GM19397 (cell line): ENCODE data around the gene MACROD2.

Experiments
- ATAC-seq: cut with Tn5 transposase; IDR thresholded peaks from one replicate; pipeline ENCODE4 v1.9.1; 2021; ENCODE audit warnings: mild to moderate bottlenecking, moderate library complexity; ENCODE audit not compliant: unreplicated experiment

MACROD2 gene

GRCh38 chr20:14622796-14623195, 627.5 kb downstream of the MACROD2 start:
- no peak for ATAC-seq

- ATAC-seq = no peak
Measured at GRCh38 chr20:14631011-14631410, 635.7 kb downstream of the MACROD2 start.

GRCh38 chr20:14632906-14633305, 637.6 kb downstream of the MACROD2 start:
- ATAC-seq = no peak

GRCh38 chr20:14633507-14633906, 638.2 kb downstream of the MACROD2 start:
- ATAC-seq = no peak

- ATAC-seq = no peak
Measured at GRCh38 chr20:14634665-14635064, 639.3 kb downstream of the MACROD2 start.

DNA sequence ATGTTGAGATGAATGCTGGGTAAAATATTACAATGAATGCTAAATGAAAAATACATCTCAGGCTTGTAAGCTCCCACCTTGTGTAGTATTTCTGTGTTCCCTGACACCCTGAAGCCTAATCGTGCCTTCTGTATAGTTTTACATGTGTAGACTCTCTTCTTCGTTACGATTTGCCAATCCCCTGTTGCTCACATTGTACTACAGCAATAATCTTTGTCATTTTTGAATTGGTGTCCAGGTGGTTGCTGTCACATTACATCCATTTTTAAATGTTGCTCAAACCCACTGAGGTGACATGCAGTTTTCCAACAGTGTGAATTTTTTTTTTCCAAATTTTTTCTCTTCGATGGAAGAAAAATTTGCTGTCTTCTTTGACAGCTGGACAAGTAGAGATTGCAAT, 642.1 kb downstream of the MACROD2 start:
- ATAC-seq = no peak

GRCh38 chr20:14643146-14643545, 647.8 kb downstream of the MACROD2 start:
- ATAC-seq = no peak

GRCh38 chr20:14643556-14643955, 648.2 kb downstream of the MACROD2 start:
- no peak for ATAC-seq

GRCh38 chr20:14644306-14645097, 649.2 kb downstream of the MACROD2 start:
- ATAC-seq = no peak

GRCh38 chr20:14647016-14647415, 651.7 kb downstream of the MACROD2 start:
- ATAC-seq = no peak

- ATAC-seq = no peak
Measured at GRCh38 chr20:14649662-14650061, 654.3 kb downstream of the MACROD2 start.

DNA sequence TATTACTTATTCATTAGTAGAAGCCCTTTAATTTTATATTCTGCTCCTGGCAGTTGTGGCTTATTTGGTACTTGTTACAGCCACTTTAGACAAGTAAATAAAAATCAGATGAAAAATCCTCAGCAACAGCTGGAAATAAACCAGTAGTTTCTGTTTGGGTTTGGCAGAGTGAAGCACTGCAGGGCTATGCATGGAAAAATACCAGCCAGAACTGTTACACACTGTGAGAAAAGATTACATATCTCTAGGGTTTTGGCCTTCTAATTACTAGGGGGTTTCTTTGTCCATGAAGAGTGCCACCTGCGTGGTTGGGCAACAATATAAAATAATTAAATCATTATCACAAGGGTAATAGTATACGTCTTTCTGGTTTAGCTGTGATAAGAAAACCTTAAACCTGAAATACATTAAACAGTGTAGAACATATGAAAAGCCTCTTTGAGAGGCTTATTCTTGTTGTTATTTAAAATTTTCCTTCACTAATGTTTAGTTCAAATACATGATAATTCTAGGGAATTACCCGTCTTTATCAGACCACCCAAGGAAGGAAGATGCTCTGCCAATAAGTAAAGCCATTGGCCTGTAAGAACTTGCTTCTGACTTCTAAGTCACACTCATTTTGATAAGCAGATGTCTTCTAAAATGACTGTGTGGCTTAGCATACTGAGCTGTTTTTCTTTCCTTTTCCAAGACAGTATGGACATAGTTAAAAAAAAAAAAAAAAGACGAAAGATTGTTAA, 662.1 kb downstream of the MACROD2 start:
- no peak for ATAC-seq

GRCh38 chr20:14664101-14664500, 668.8 kb downstream of the MACROD2 start:
- no peak for ATAC-seq

DNA sequence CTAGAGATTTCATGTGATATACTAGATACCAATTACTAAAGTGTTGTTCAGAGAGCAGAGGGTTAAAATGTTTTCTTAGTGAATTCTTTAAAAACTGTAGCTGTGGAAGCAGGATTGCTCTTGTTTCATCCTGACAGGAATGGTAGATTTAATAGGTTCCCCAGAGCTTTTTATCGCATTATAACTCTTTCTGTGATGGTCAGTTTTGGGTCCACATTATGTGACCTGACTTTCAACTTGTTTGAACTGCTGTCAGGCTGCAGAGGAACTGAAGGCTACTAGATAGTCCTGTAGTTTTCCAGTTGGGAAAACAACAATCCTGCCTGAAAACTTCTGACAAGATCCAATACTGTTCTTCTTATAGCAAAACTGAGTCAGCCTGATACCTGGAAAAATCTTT, 671.4 kb downstream of the MACROD2 start:
- ATAC-seq = no peak

DNA sequence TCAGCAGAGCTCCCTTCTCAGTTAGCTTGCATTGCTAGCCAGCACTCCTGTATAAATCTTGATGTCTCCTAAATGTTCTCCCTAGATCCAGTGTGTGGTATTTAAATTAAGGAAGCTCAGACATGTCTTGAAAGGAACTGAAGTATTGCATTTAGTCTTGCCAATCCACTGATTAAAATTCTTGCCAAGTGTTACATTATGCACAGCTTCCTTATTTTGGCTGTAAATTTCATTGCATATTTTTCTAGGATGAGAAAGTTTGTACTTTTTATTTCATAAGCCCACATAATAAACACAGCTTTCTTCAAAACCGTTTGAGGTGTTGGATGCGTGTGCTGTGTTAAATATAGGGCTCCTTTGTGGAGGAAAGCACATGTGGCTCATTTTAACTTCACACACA, 671.9 kb downstream of the MACROD2 start:
- no peak for ATAC-seq

DNA sequence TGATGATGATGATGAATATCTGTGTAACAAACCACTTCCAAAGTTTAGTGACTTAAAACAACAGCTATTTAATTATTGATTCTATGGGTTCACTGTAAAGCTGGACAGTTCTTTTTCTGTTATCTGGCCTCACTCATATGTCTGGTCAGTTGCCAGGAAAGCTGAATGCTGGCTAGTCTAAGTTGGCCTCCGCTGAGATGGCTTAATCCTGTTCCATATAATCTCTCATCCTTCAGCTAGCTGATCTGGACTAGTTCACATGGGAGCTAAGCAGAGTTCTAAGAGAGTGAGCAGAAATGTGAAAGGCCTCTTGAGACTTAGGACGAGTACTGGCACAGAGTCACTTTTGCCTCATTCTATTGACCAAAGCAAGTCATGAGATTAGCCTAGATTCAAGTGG, 676.8 kb downstream of the MACROD2 start:
- ATAC-seq = no peak

- ATAC-seq = no peak
Measured at GRCh38 chr20:14673164-14673563, 677.8 kb downstream of the MACROD2 start.

GRCh38 chr20:14677455-14677854, 682.1 kb downstream of the MACROD2 start:
- no peak for ATAC-seq

DNA sequence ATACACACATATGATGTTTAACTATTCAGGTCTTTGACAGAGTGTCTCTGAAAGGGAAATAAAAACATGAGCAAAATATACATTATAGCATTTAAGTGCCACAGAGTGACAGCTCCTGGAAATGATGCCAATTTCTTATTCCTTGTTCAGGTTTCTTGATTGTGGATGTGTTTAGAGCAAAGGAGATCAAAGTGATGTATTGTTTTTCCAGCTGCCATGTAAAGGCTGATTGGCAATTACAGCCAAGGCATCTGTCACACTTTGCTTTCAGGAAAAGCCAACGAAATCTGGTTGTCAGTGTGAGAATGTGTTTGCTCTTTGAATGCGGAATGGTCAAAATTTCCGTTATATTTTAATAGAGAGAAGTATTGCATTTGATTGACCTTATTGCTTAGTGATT, 689.9 kb downstream of the MACROD2 start:
- ATAC-seq = no peak

- ATAC-seq = no peak
Measured at GRCh38 chr20:14687313-14687712, 692.0 kb downstream of the MACROD2 start.

GRCh38 chr20:14688005-14688404, 692.7 kb downstream of the MACROD2 start:
- ATAC-seq = no peak

DNA sequence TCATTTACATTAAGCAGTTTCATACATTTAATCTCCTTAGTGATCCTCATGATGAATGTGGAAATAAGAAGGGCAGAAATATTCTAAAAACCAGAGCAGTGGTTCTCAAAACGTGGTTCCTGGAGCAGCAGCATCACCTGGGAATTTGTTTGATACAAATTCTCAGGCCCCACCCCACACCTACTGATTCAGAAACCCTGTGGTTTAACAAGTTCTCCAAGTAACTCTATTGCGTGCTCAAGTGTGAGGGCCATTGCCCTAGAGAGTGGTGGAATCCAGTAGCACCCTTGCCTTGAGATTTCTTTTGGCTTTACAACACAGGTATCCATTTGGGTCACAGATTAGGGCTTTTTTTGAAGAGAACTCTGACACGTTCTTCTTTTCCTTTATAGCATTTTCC, 696.7 kb downstream of the MACROD2 start:
- no peak for ATAC-seq
